Hepatocyte (in vitro differentiated cells): ENCODE measurements around the gene S100A3. TPM values are rescaled to one million over a fixed set of nuclear protein-coding genes. Genes with fewer than 3 reads are reported as not detected.

Source experiments
- DNase-seq: peaks from one replicate; pipeline ENCODE4 v3.0.0-alpha.2; 2016; ENCODE audit warnings: low spot score
- H2AFZ ChIP-seq: fragments of 200-600 bp; sonication (generic); 2 replicates; pipeline ENCODE4 v1.6.0; 2016; ENCODE audit warnings: antibody characterized with exemption, mild to moderate bottlenecking
- H3K27ac ChIP-seq: fragments of 200-600 bp; sonication (generic); 2 replicates; pipeline ENCODE4 v1.5.1; 2016; ENCODE audit warnings: mild to moderate bottlenecking
- H3K27me3 ChIP-seq: fragments of 200-600 bp; sonication (generic); 2 replicates; pipeline ENCODE4 v1.6.1; 2016
- H3K36me3 ChIP-seq: fragments of 200-600 bp; sonication (generic); replicated peaks from 2 replicates; pipeline ENCODE4 v1.5.1; 2016; ENCODE audit warnings: low read depth; ENCODE audit not compliant: insufficient read depth
- H3K4me1 ChIP-seq: fragments of 200-600 bp; sonication (generic); 2 replicates; pipeline ENCODE4 v1.5.1; 2016; ENCODE audit warnings: mild to moderate bottlenecking, moderate library complexity; ENCODE audit not compliant: insufficient read depth
- H3K4me2 ChIP-seq: fragments of 200-600 bp; sonication (generic); 2 replicates; pipeline ENCODE4 v1.6.0; 2016
- H3K4me3 ChIP-seq: fragments of 200-600 bp; sonication (generic); 2 replicates; pipeline ENCODE4 v1.5.1; 2016; ENCODE audit warnings: mild to moderate bottlenecking
- H3K79me2 ChIP-seq: fragments of 200-600 bp; sonication (generic); 2 replicates; pipeline ENCODE4 v1.6.0; 2017; ENCODE audit warnings: mild to moderate bottlenecking
- H3K9me2 ChIP-seq: fragments of 200-600 bp; sonication (generic); replicated peaks from 2 replicates; pipeline ENCODE4 v1.6.0; 2017; ENCODE audit warnings: mild to moderate bottlenecking; ENCODE audit not compliant: insufficient read depth
- H3K9me3 ChIP-seq: fragments of 200-600 bp; sonication (generic); 2 replicates; pipeline ENCODE4 v1.5.1; 2016; ENCODE audit warnings: low read depth, mild to moderate bottlenecking
- H4K20me1 ChIP-seq: fragments of 200-600 bp; sonication (generic); 2 replicates; pipeline ENCODE4 v1.6.0; 2016; ENCODE audit warnings: mild to moderate bottlenecking; ENCODE audit not compliant: insufficient read depth, poor library complexity, severe bottlenecking
- EZH2 ChIP-seq: fragments of 200-600 bp; sonication (generic); IDR thresholded peaks from 2 replicates; pipeline ENCODE4 v1.6.1; 2016; ENCODE audit warnings: antibody characterized with exemption, mild to moderate bottlenecking, borderline replicate concordance
- EZH2phosphoT487 ChIP-seq: fragments of 200-600 bp; sonication (generic); IDR thresholded peaks from one replicate; pipeline ENCODE4 v1.6.1; 2018; ENCODE audit warnings: antibody characterized with exemption, mild to moderate bottlenecking, low read depth, moderate library complexity; ENCODE audit not compliant: unreplicated experiment, severe bottlenecking
- WGBS: methylation state at CpG from one replicate; pipeline ENCODE4 v1.1.6; 2016; ENCODE audit warnings: low lambda C conversion rate; ENCODE audit errors: missing lambda C conversion rate; 5-methylcytosine and 5-hydroxymethylcytosine counted together
- polyA plus RNA-seq: library from polyadenylated mRNA; unstranded; fragments of >200 nt; fragmentation: Nextera tagmentation; extraction: Ambion mirVana; gene quantifications from 2 replicates; pipeline ENCODE4 v1.2.1, GENCODE V29; 2016
- total RNA-seq: library from RNA; depleted of rRNA; stranded (reverse); fragments of >200 nt; gene quantifications from 2 replicates; pipeline ENCODE4 v1.2.3, GENCODE V29; 2014
- TF ChIP-seq, protein P1 (sequence below): fragments of 200-600 bp; sonication (generic); IDR thresholded peaks from 2 replicates; pipeline ENCODE4 v1.5.1; 2016; ENCODE audit warnings: antibody characterized with exemption, mild to moderate bottlenecking; ENCODE audit not compliant: poor library complexity

Gene S100A3
- total and polyA plus RNA-seq, 2 experiments from 2014 or later: 1.9 to 2.7 TPM

DNA sequence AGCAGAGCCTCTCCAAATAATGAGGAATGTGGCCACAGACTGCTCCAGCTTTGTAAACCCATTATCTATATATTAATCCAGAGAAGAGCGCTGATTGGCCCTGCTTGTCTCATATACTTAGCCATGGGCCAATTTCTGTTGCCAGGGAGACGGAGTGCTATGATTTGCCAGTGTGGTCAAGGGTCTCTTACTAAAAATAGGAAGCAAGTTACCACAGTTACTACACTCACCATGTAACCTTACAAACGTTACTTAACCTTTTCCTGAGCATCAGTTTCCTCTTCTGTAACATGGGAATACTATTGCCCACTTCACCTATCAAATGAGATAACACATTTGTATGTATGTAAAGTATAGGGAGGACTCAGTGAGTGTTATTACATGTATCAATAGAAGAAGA is 24.3 kb upstream of the S100A3 start:
- Histone ChIP-seq H3K4me1 (peaks cover under 1% of the 10 kb centered on the region), H3K79me2 (no peaks in the 10 kb centered on the region), H3K27ac (no peak overlapping the region), H3K4me3 (no peak overlapping the region), H3K36me3 (no peaks in the 10 kb centered on the region), H2AFZ (no peak overlapping the region), H3K4me2 (no peak overlapping the region), H3K9me2 (no peaks in the 10 kb centered on the region), H3K9me3 (no peaks in the 10 kb centered on the region), H3K27me3 (no peaks in the 10 kb centered on the region), H4K20me1 (no peaks in the 10 kb centered on the region)
- DNase-seq: no peak
- TF ChIP-seq, protein P1, sequence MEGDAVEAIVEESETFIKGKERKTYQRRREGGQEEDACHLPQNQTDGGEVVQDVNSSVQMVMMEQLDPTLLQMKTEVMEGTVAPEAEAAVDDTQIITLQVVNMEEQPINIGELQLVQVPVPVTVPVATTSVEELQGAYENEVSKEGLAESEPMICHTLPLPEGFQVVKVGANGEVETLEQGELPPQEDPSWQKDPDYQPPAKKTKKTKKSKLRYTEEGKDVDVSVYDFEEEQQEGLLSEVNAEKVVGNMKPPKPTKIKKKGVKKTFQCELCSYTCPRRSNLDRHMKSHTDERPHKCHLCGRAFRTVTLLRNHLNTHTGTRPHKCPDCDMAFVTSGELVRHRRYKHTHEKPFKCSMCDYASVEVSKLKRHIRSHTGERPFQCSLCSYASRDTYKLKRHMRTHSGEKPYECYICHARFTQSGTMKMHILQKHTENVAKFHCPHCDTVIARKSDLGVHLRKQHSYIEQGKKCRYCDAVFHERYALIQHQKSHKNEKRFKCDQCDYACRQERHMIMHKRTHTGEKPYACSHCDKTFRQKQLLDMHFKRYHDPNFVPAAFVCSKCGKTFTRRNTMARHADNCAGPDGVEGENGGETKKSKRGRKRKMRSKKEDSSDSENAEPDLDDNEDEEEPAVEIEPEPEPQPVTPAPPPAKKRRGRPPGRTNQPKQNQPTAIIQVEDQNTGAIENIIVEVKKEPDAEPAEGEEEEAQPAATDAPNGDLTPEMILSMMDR: no peak
- TF ChIP-seq EZH2 (no peak), EZH2phosphoT487 (no peak)
- 92% methylated on average over 3 of the region's 3 CpGs for WGBS

DNA sequence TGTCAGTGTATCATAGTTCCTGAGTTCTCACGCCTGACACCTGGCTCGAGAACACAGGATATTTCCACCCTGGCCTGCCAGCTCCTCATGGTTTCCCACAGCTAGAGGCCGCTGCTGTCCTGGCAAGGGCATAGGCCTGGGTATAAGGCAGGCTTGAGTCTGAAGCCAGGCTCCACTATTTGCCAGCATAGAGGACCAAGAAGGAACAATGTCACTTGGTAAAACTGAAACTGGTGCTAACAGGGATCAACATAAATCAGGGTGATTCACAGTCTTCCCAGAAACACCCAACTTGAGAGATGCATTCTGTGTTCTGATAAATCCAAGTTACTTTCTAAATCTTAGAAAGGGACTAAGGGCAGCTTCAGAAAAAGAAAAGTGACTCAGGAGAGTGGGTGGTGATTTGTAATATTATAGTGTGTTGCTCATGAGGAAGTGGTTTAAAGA is 23.5 kb upstream of the S100A3 start:
- no peak overlapping the region for H2AFZ ChIP-seq
- no peaks in the 10 kb centered on the region for H3K36me3 ChIP-seq
- no peaks in the 10 kb centered on the region for H3K79me2 ChIP-seq
- WGBS: 39% methylated on average over 3 of the region's 3 CpGs
- no peaks in the 10 kb centered on the region for H4K20me1 ChIP-seq
- H3K4me2 ChIP-seq: no peak overlapping the region
- H3K9me3 ChIP-seq: no peaks in the 10 kb centered on the region
- no peak overlapping the region for H3K27ac ChIP-seq
- no peaks in the 10 kb centered on the region for H3K27me3 ChIP-seq
- H3K9me2 ChIP-seq: no peaks in the 10 kb centered on the region
- H3K4me1 ChIP-seq: peaks cover 8% of the 10 kb centered on the region
- peak; percentile 83 for DNase-seq
- no peak for TF ChIP-seq EZH2
- TF ChIP-seq EZH2phosphoT487: no peak
- TF ChIP-seq, protein P1: peak; percentile 65
- no peak overlapping the region for H3K4me3 ChIP-seq

DNA sequence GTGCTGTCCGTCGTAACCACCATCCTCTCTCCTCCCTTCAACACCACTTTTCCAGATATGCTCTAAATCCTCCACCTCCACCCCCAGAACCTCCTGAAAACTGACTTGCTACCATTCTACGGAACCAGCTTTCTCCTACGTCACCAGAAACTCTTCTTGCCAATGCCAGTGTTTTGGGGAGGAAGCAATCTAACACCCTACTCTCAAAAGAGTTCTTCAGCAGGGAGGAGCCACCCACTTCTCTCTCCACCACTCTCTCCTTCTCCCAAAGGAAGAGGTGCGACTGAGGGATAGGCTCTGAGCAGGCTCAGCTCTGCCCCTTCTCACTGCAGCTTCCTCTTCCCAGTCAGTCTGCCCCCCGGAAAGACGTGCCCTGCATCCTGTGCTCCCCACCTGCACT is 22.6 kb upstream of the S100A3 start:
- H3K4me3 ChIP-seq: no peak overlapping the region
- no peaks in the 10 kb centered on the region for H3K36me3 ChIP-seq
- no peaks in the 10 kb centered on the region for H3K9me2 ChIP-seq
- H3K4me2 ChIP-seq: no peak overlapping the region
- no peaks in the 10 kb centered on the region for H3K27me3 ChIP-seq
- no peak for TF ChIP-seq EZH2
- TF ChIP-seq, protein P1: no peak
- TF ChIP-seq EZH2phosphoT487: no peak
- no peaks in the 10 kb centered on the region for H4K20me1 ChIP-seq
- DNase-seq: no peak
- peaks cover 17% of the 10 kb centered on the region for H3K4me1 ChIP-seq
- 87% methylated on average over 7 of the region's 7 CpGs for WGBS
- H3K79me2 ChIP-seq: no peaks in the 10 kb centered on the region
- no peak overlapping the region for H3K27ac ChIP-seq
- no peaks in the 10 kb centered on the region for H3K9me3 ChIP-seq
- H2AFZ ChIP-seq: no peak overlapping the region

DNA sequence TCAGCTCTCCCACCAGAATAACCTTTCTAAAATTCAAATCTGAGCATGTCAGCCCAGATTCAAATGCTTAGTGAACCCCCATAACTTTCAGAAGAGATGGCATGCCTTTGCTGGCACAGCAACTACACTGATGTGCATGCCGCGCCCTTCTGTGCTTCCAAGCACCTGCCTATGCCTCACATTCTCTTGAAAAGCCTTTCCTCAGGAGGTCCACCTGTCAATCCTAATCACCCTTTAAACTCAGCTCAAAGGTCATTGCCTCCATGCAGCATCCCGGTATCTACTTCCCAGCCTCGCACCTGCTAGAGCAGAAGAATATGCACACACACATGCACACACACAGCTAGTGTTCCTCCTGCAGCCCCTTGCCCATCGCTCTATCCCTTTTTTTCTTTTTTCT is 21.8 kb upstream of the S100A3 start:
- Histone ChIP-seq H3K36me3 (no peaks in the 10 kb centered on the region), H3K9me3 (no peaks in the 10 kb centered on the region), H2AFZ (no peak overlapping the region), H3K27ac (no peak overlapping the region), H3K9me2 (no peaks in the 10 kb centered on the region), H3K4me1 (peaks cover 24% of the 10 kb centered on the region), H3K4me2 (no peak overlapping the region), H3K27me3 (no peaks in the 10 kb centered on the region), H3K4me3 (no peak overlapping the region), H3K79me2 (no peaks in the 10 kb centered on the region), H4K20me1 (no peaks in the 10 kb centered on the region)
- WGBS: 79% methylated on average over 5 of the region's 5 CpGs
- peak; percentile 48 for DNase-seq
- TF ChIP-seq EZH2: no peak
- TF ChIP-seq, protein P1: no peak
- TF ChIP-seq EZH2phosphoT487: no peak
